DND-41 (cell line): ENCODE data around the gene DOCK6.

ENCODE experiments used
- EZH2 ChIP-seq: IDR thresholded peaks from 3 replicates; pipeline ENCODE4 v1.6.1; 2012; ENCODE audit warnings: borderline replicate concordance, low read depth, mild to moderate bottlenecking, moderate library complexity, low read length, inconsistent platforms; ENCODE audit not compliant: severe bottlenecking
- TF ChIP-seq, protein P1 (sequence below): IDR thresholded peaks from 2 replicates; pipeline ENCODE4 v1.5.1; 2012; ENCODE audit warnings: borderline replicate concordance, low read length, moderate library complexity, mild to moderate bottlenecking; ENCODE audit not compliant: poor library complexity, severe bottlenecking; ENCODE audit errors: extremely low read depth

DNA sequence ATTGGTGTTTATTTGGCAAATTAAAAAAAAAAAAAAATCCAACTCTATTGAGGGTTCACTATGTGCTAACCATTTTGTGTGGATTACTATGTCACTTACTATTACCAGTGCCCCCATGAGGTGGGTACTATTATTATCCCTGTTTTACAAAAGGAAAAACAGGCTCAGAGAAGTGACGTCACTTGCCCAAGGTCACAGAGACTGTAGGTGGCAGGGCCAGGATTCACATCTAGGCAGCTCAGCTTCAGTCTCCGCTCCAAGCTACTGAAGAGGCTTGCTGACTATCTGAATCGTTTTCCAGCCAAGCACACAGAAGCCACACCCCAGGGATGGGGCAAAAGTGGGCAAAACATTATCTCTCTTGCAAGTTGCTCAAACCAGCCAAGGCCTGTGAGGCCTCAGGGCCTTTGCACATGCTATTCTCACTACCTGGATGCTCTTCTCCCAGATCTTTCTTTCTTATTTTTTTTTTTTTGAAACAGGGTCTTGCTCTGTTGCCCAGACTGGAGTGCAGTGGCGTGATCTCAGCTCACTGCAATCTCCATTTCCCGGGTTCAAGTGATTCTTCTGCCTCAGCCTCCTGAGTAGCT is 27.7 kb downstream of the DOCK6 start:
- TF ChIP-seq, protein P1, sequence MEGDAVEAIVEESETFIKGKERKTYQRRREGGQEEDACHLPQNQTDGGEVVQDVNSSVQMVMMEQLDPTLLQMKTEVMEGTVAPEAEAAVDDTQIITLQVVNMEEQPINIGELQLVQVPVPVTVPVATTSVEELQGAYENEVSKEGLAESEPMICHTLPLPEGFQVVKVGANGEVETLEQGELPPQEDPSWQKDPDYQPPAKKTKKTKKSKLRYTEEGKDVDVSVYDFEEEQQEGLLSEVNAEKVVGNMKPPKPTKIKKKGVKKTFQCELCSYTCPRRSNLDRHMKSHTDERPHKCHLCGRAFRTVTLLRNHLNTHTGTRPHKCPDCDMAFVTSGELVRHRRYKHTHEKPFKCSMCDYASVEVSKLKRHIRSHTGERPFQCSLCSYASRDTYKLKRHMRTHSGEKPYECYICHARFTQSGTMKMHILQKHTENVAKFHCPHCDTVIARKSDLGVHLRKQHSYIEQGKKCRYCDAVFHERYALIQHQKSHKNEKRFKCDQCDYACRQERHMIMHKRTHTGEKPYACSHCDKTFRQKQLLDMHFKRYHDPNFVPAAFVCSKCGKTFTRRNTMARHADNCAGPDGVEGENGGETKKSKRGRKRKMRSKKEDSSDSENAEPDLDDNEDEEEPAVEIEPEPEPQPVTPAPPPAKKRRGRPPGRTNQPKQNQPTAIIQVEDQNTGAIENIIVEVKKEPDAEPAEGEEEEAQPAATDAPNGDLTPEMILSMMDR, result no peak
- TF ChIP-seq EZH2, result no peak
